H9 (cell line): ENCODE data around the gene MX2. TPM values are rescaled to one million over a fixed set of nuclear protein-coding genes. Genes with fewer than 3 reads are reported as not detected.

Source experiments
- DNase-seq: peaks from one replicate; pipeline ENCODE4 v3.0.0-alpha.2; 2017
- H2AFZ ChIP-seq: one replicate; pipeline ENCODE4 v1.6.1; 2013; ENCODE audit warnings: mild to moderate bottlenecking, low read length, control low read depth, moderate library complexity
- H2AK5ac ChIP-seq: 2 replicates; pipeline ENCODE4 v1.6.1; 2013; ENCODE audit warnings: low read length, control low read depth, mixed read lengths; ENCODE audit not compliant: insufficient read length
- H2BK120ac ChIP-seq: one replicate; pipeline ENCODE4 v1.6.1; 2013; ENCODE audit warnings: low read depth, mild to moderate bottlenecking, low read length, control low read depth, inconsistent platforms; ENCODE audit not compliant: poor library complexity, severe bottlenecking
- H2BK12ac ChIP-seq: 2 replicates; pipeline ENCODE4 v1.6.1; 2013; ENCODE audit warnings: low read length, control low read depth, mixed read lengths, low read depth; ENCODE audit not compliant: insufficient read length
- H2BK15ac ChIP-seq: 2 replicates; pipeline ENCODE4 v1.6.1; 2013; ENCODE audit warnings: low read depth, low read length, control low read depth
- H2BK20ac ChIP-seq: one replicate; pipeline ENCODE4 v1.6.1; 2013; ENCODE audit warnings: low read depth, mild to moderate bottlenecking, low read length, control low read depth, inconsistent platforms; ENCODE audit not compliant: poor library complexity, severe bottlenecking
- H2BK5ac ChIP-seq: 2 replicates; pipeline ENCODE4 v1.6.1; 2013; ENCODE audit warnings: low read length, control low read depth, mixed read lengths; ENCODE audit not compliant: insufficient read length
- H3K14ac ChIP-seq: 2 replicates; pipeline ENCODE4 v1.6.1; 2013; ENCODE audit warnings: low read length, control low read depth; ENCODE audit not compliant: insufficient read depth
- H3K18ac ChIP-seq: 2 replicates; pipeline ENCODE4 v1.6.1; 2013; ENCODE audit warnings: low read depth, mild to moderate bottlenecking, mixed read lengths, low read length, control low read depth; ENCODE audit not compliant: insufficient read length
- H3K23ac ChIP-seq: 2 replicates; pipeline ENCODE4 v1.6.1; 2013; ENCODE audit warnings: low read length, control low read depth, mixed read lengths, low read depth; ENCODE audit not compliant: insufficient read length
- H3K23me2 ChIP-seq: 2 replicates; pipeline ENCODE4 v1.6.1; 2013; ENCODE audit warnings: low read depth, mild to moderate bottlenecking, mixed read lengths, low read length, control low read depth; ENCODE audit not compliant: insufficient read length, poor library complexity, severe bottlenecking
- H3K27ac ChIP-seq: 2 replicates; pipeline ENCODE4 v1.5.1; 2013; ENCODE audit warnings: low read length, control low read depth, mixed read lengths, low read depth; ENCODE audit not compliant: insufficient read length
- H3K27me3 ChIP-seq: 2 replicates; pipeline ENCODE4 v1.6.1; 2013; ENCODE audit warnings: low read length, control low read depth, inconsistent platforms; ENCODE audit not compliant: insufficient read depth
- H3K4ac ChIP-seq: 2 replicates; pipeline ENCODE4 v1.6.1; 2013; ENCODE audit warnings: low read depth, mild to moderate bottlenecking, control low read depth, inconsistent platforms, low read length, moderate library complexity
- H3K4me1 ChIP-seq: 2 replicates; pipeline ENCODE4 v1.6.1; 2013; ENCODE audit warnings: low read length, control low read depth, inconsistent platforms; ENCODE audit not compliant: insufficient read depth
- H3K4me2 ChIP-seq: 2 replicates; pipeline ENCODE4 v1.6.1; 2013; ENCODE audit warnings: low read length, control low read depth, mixed read lengths; ENCODE audit not compliant: insufficient read length, insufficient read depth
- H3K56ac ChIP-seq: 2 replicates; pipeline ENCODE4 v1.6.1; 2013; ENCODE audit warnings: low read depth, mild to moderate bottlenecking, mixed read lengths, low read length, control low read depth; ENCODE audit not compliant: insufficient read length
- H3K79me1 ChIP-seq: 2 replicates; pipeline ENCODE4 v1.6.1; 2013; ENCODE audit warnings: low read depth, mild to moderate bottlenecking, moderate library complexity, low read length, control low read depth, inconsistent platforms; ENCODE audit not compliant: insufficient read depth, poor library complexity, severe bottlenecking
- H3K79me2 ChIP-seq: 2 replicates; pipeline ENCODE4 v1.6.1; 2013; ENCODE audit warnings: low read length, control low read depth, inconsistent platforms; ENCODE audit not compliant: insufficient read depth
- H3K9ac ChIP-seq: 2 replicates; pipeline ENCODE4 v1.6.1; 2013; ENCODE audit warnings: low read length, control low read depth, mixed read lengths; ENCODE audit not compliant: insufficient read length; ENCODE audit errors: extremely low read depth
- H3K9me3 ChIP-seq: one replicate; pipeline ENCODE4 v1.6.1; 2013; ENCODE audit warnings: low read depth, low read length, inconsistent platforms; ENCODE audit not compliant: control insufficient read depth
- H3T11ph ChIP-seq: one replicate; pipeline ENCODE4 v1.6.1; 2013; ENCODE audit warnings: mild to moderate bottlenecking, low read length, control low read depth, inconsistent platforms
- H4K20me1 ChIP-seq: one replicate; pipeline ENCODE4 v1.6.1; 2013; ENCODE audit not compliant: control insufficient read depth, insufficient read length, insufficient read depth
- H4K5ac ChIP-seq: 2 replicates; pipeline ENCODE4 v1.6.1; 2013; ENCODE audit warnings: low read depth, mild to moderate bottlenecking, mixed read lengths, low read length, control low read depth; ENCODE audit not compliant: insufficient read length
- H4K8ac ChIP-seq: replicated peaks from 2 replicates; pipeline ENCODE4 v1.6.1; 2013; ENCODE audit warnings: low read length, control low read depth, mixed read lengths, low read depth; ENCODE audit not compliant: insufficient read length
- H4K91ac ChIP-seq: 2 replicates; pipeline ENCODE4 v1.6.1; 2013; ENCODE audit warnings: low read depth, mild to moderate bottlenecking, moderate library complexity, mixed read lengths, low read length, control low read depth; ENCODE audit not compliant: insufficient read length
- H3K27ac Mint-ChIP-seq, 3 experiments: 2 replicates in 2 of 3; 3 replicates in 1 of 3; pipeline ENCODE4 v1.8.0; 2020 to 2021; ENCODE audit warnings: mixed read lengths in 3 of 3, mild to moderate bottlenecking in 1 of 3, moderate library complexity in 1 of 3
- H3K27me3 Mint-ChIP-seq: 2 replicates; pipeline ENCODE4 v1.8.0; 2021; ENCODE audit warnings: low read depth, mild to moderate bottlenecking, moderate library complexity, mixed read lengths
- H3K36me3 Mint-ChIP-seq, 3 experiments: 2 replicates in 2 of 3; 3 replicates in 1 of 3; pipeline ENCODE4 v1.8.0; 2020 to 2021; ENCODE audit warnings: low read depth in 3 of 3, mixed read lengths in 3 of 3; ENCODE audit not compliant: insufficient read depth in 1 of 3
- H3K4me1 Mint-ChIP-seq, 2 experiments: 2 replicates each; pipeline ENCODE4 v1.8.0; 2020; ENCODE audit warnings: mixed read lengths in 2 of 2
- H3K4me3 Mint-ChIP-seq, 2 experiments: 2 replicates in 1 of 2; 3 replicates in 1 of 2; pipeline ENCODE4 v1.8.0; 2020 to 2021; ENCODE audit warnings: mild to moderate bottlenecking in 2 of 2, mixed read lengths in 2 of 2, moderate library complexity in 1 of 2
- H3K9me3 Mint-ChIP-seq, 2 experiments: 2 replicates in 1 of 2; 3 replicates in 1 of 2; pipeline ENCODE4 v1.8.0; 2020; ENCODE audit warnings: mild to moderate bottlenecking in 2 of 2, mixed read lengths in 2 of 2, moderate library complexity in 1 of 2
- WGBS: extraction: QIAGEN DNeasy Blood & Tissue Kit; methylation state at CpG from one replicate; pipeline ENCODE4 v1.1.7; 2013; ENCODE audit warnings: missing lambda C conversion rate, low lambda C conversion rate, mixed read lengths; ENCODE audit not compliant: insufficient read length; ENCODE audit errors: extremely low coverage; 5-methylcytosine and 5-hydroxymethylcytosine counted together
- total RNA-seq: library from RNA; stranded (reverse); gene quantifications from 2 replicates; pipeline ENCODE4 v1.2.1, GENCODE V29; 2021
- TF ChIP-seq, protein P1 (sequence below): fragments of 200-600 bp; sonication (generic); conservative IDR thresholded peaks from 3 replicates; pipeline ENCODE4 v1.8.0; 2021; ENCODE audit warnings: antibody characterized with exemption, mild to moderate bottlenecking

Gene MX2
- total RNA-seq, 1 experiment from 2014 or later: 1.8 TPM

GRCh38 chr21:41418956-41419680 is 57.3 kb downstream of the MX2 start:
- H3K27me3 Mint-ChIP-seq: peaks cover 11% of the 10 kb centered on the region

More at GRCh38 chr21:41418956-41419680, 57.3 kb downstream of the MX2 start:
- no peak overlapping the region for H3K27ac ChIP-seq
- H3K4me3 Mint-ChIP-seq: peak overlapping the region; percentile 5 to 64; a peak in 4 of 5 replicates
- no peak overlapping the region for H3T11ph ChIP-seq
- H2BK20ac ChIP-seq: no peak overlapping the region
- no peak overlapping the region for H3K4ac ChIP-seq
- no peak overlapping the region for H4K91ac ChIP-seq
- no peak overlapping the region for H4K8ac ChIP-seq
- TF ChIP-seq, protein P1, sequence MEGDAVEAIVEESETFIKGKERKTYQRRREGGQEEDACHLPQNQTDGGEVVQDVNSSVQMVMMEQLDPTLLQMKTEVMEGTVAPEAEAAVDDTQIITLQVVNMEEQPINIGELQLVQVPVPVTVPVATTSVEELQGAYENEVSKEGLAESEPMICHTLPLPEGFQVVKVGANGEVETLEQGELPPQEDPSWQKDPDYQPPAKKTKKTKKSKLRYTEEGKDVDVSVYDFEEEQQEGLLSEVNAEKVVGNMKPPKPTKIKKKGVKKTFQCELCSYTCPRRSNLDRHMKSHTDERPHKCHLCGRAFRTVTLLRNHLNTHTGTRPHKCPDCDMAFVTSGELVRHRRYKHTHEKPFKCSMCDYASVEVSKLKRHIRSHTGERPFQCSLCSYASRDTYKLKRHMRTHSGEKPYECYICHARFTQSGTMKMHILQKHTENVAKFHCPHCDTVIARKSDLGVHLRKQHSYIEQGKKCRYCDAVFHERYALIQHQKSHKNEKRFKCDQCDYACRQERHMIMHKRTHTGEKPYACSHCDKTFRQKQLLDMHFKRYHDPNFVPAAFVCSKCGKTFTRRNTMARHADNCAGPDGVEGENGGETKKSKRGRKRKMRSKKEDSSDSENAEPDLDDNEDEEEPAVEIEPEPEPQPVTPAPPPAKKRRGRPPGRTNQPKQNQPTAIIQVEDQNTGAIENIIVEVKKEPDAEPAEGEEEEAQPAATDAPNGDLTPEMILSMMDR: no peak
- no peaks in the 10 kb centered on the region for H3K23me2 ChIP-seq
- no peak overlapping the region for H2AK5ac ChIP-seq
- peaks cover 6 to 12% of the 10 kb centered on the region in 2 experiments for H3K9me3 Mint-ChIP-seq
- no peak overlapping the region for H3K56ac ChIP-seq
- no peaks in the 10 kb centered on the region for H3K9me3 ChIP-seq
- no peaks in the 10 kb centered on the region for H3K79me1 ChIP-seq
- H2BK5ac ChIP-seq: no peak overlapping the region
- no peak overlapping the region for H3K14ac ChIP-seq
- H3K23ac ChIP-seq: no peak overlapping the region
- H4K5ac ChIP-seq: no peak overlapping the region
- no peak overlapping the region for H2AFZ ChIP-seq
- no peak overlapping the region for H3K9ac ChIP-seq
- H3K36me3 Mint-ChIP-seq: peaks cover 0 to 13% (median 5%) of the 10 kb centered on the region in 3 experiments; a peak in 6 of 7 replicates
- H3K4me1 ChIP-seq: peaks cover 4% of the 10 kb centered on the region; the same call in 1 of the 2 replicates
- H2BK15ac ChIP-seq: no peak overlapping the region
- peaks cover 31 to 36% of the 10 kb centered on the region in 2 experiments for H3K4me1 Mint-ChIP-seq
- DNase-seq: no peak
- WGBS: no CpG with 5 or more reads among the region's 11 CpGs
- H4K20me1 ChIP-seq: no peaks in the 10 kb centered on the region
- no peak overlapping the region for H3K18ac ChIP-seq
- no peak overlapping the region for H2BK120ac ChIP-seq
- H3K79me2 ChIP-seq: no peaks in the 10 kb centered on the region
- no peaks in the 10 kb centered on the region for H3K27me3 ChIP-seq
- H3K4me2 ChIP-seq: no peak overlapping the region
- H3K27ac Mint-ChIP-seq: no peak overlapping the region; a peak in 1 of 7 replicates
- H2BK12ac ChIP-seq: no peak overlapping the region
